NCI-H82 (cell line): ENCODE results near the gene ACACA.
"Not testable (repeated sequence)": the region's sequence is repeated elsewhere in the genome, so short reads cannot be mapped to it uniquely, and the experiment has no call there.

ENCODE experiments used
- DNase-seq: peaks from one replicate; lab custom pipeline; 2025; lab: John Stamatoyannopoulos, UW

The ACACA gene

DNA sequence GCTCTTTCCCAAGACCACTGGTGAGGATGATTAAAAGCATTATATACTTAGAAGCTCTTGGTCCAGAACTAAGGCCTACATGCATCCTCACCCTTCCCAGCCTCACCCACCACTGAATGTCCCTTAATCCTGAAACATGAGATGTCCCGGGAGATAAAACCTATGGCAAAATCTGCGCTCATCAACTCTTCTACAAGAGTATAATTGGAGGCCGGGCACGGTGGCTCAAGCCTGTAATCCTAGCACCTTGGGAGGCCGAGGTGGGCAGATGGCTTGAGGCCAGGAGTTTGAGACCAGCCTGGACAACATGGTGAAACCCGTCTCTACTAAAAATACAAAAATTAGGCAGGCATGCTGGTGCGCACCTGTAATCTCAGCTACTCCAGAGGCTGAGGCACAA is 13.3 kb downstream of the ACACA start:
- peak; percentile 51 for DNase-seq

DNA sequence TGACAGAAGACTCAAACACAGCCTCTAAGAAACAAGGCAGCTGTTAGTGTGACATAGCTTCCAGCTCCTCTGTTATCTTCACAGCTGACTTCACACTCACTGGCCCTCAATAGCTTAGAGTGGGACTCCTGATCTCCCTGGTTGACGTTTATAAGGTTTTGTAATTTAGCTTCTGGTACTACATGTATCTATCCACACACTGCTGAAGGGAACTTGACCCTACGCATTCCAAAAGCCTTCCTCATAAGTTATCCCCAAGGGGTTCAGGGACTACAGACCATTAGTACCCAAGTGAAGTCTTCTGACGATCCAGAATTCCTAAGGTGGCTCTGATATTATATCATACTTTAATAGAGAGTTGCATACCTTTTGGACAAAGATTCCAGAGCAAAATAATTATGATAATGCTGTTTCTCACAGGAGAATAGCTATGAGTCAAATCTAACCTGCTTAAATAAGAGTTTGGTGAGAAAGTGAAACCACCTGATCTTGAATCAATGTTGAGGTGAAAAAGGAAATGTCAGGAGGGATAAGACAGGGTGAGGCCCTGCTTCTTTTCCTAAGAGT is 14.5 kb downstream of the ACACA start:
- DNase-seq, result no peak

- no peak for DNase-seq
Observed at GRCh38 chr17:37391146-37391545, 15.5 kb downstream of the ACACA start.

- DNase-seq, result no peak
Observed at GRCh38 chr17:37389160-37389559, 17.5 kb downstream of the ACACA start.

- DNase-seq, result no peak
Observed at GRCh38 chr17:37388266-37388665, 18.4 kb downstream of the ACACA start.

DNA sequence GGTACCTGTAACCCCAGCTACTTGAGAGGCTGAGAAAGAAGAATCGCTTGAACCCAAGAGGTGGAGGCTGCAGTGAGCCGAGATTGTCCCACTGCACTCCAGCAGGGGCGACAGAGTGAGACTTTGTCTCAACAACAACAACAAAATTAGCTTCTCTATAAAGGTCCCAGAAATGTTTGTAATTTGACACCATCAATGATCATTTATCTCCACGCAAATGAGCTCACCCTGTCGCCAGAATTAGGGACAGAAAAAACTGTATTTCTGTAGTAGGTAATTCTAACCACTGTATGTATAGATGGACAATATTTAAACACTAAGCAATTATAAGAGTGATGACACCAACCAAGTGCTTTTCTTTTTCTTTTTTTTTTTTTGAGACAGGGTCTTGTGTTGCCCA is 20.2 kb downstream of the ACACA start:
- no peak for DNase-seq

GRCh38 chr17:37385474-37385990 is 21.1 kb downstream of the ACACA start:
- no peak for DNase-seq

- DNase-seq, result no peak
Observed at GRCh38 chr17:37384560-37385149, 22.0 kb downstream of the ACACA start.

DNA sequence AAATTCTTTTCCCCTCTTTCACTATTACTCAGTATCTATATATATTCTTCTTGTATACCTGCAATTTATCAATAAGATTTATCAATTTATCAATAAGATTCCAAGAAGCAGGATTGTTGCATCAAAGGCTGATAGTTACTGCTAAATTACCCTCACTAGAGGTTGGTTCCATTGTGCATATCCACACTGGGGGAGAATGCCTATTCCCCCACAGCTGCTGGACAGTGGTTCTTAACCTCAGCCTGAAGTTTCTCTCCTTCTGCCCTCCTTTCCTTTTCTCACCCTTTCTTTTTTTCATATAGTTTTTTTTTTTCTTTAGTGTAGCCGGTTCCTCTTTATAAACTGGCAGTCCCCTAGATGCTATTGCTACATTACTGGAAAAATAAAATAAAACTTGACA is 24.6 kb downstream of the ACACA start:
- no peak for DNase-seq

- no peak for DNase-seq
Observed at GRCh38 chr17:37375706-37376105, 30.9 kb downstream of the ACACA start, which contains the start of gene C17orf78. TSS of gene C17orf78 (plus strand) at chr17:37375985. CDS start at chr17:37376093, 108 bp downstream.

DNA sequence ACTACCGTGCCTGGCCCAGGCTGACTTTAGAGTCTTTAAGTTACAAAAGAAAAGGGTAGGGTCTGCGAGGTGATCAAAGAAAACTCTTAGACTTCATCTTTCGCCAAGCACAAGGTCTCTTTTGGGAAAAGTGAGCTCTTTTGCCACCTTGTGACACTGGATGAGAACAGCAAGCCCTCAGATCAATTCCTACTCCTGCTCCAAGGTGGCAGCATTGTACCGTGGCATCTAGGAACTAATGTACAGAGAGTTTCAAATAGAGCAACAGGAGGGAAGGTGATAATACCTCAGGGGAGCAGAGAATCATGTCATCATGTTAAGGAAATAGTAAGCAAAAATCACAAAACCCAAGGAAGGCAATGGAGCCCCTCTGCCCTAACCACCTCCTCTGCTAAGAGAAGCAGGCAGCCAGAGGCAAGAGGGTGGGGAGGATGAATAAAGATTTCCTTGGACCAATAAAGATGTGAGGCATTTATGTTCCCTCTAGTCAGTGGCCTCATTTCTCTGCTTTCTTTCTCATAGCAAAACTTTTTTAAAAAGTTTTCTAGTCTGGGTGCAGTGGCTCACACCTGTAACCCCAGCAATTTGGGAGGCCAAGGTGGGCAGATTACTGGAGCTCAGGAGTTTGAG is 33.0 kb downstream of the ACACA start:
- DNase-seq, result peak; percentile 94

DNA sequence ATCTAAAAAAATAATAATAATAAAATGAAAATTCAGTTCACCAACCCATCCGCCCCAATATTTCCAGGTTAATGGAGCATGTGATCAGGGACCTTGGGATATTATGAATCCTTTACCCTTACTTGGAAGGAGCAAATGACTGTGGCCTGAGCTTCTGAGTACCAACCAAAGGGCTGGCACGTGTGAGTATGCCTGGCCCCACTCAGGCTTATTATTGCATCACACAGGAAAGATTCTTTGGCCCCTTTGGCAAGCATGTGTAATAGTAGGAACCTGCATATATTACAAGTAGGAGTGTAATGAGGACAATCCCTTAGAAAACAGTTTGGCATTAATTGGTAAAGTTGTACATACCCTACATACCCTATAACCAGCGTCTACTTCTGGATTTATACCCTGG is 38.1 kb downstream of the ACACA start:
- no peak for DNase-seq

- no peak for DNase-seq
Observed at GRCh38 chr17:37365589-37365988, 41.0 kb downstream of the ACACA start.

GRCh38 chr17:37361543-37361942 is 45.1 kb downstream of the ACACA start:
- peak; percentile 63 for DNase-seq

- DNase-seq, result peak; percentile 16
Observed at GRCh38 chr17:37360632-37361031, 46.0 kb downstream of the ACACA start.

GRCh38 chr17:37359682-37360188 is 46.9 kb downstream of the ACACA start:
- no peak for DNase-seq

- DNase-seq, result peak; percentile 98
Observed at GRCh38 chr17:37358830-37359681, 47.6 kb downstream of the ACACA start.

DNA sequence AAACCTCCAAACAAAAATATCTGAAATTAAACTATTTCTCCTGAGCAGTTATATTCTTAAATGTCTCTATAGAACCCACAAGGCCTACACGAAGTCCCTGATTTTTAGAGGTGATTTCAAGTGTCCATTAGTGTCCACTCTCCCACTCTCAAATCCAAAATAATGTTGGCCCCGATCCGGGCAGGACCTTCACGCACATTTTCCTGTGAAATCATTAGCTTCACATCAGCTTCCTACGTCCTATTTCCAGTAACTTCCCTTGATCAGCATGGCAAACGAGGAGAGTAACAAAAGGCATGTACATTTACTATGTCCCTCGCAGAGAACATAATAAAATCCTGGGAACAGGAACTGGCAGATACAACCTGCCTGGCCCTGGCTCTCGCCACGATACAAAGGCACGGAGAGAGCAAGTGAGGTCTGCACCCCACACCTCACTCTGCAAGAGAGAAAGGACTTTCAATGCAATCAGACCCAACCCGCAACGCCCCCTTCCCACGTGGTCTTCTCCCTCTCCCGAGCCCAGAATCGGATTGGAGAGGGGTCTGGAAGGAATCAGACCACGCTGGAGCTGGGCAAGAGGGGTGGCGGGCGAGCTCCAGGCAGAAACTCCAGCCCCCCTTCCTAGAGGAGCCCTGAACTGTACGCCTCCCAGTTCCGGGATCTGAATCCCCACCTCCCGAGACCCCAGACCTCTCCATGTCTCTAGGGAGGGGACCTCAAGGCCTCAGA is 48.4 kb downstream of the ACACA start:
- DNase-seq, result peak; percentile 94

- not testable (repeated sequence) for DNase-seq
Observed at GRCh38 chr17:37356796-37357569, 49.7 kb downstream of the ACACA start.

GRCh38 chr17:37346863-37347402 is 59.7 kb downstream of the ACACA start:
- DNase-seq, result not testable (repeated sequence)
